GM10847 (cell line): Measurements from ENCODE around the gene AKR1C8.

Experiments
- POLR2A ChIP-seq: IDR thresholded peaks from 2 replicates; pipeline ENCODE4 v1.6.1; 2011; ENCODE audit not compliant: insufficient read length; ENCODE audit errors: extremely low read depth

Gene AKR1C8

GRCh38 chr10:5125315-5126044 is 59.5 kb downstream of the AKR1C8 start:
- no peak for TF ChIP-seq POLR2A

DNA sequence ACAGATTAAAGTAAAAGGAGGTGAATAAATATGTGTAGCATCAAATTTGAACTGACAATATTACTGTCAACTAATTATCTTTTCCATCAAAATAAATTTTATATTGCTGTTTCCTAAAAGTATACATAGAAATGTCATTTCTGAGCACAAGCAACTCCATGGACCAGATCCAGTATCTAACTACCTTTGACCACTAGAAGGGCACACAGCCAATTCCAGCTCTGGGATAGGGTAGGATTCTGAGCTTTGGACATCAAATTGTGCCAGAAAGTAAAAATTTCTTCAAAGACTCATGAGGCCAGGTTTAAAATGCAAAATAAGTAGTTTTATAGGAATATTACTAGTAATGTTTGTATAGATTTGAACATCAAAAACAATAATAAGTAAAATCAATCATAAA is 61.1 kb downstream of the AKR1C8 start:
- no peak for TF ChIP-seq POLR2A

DNA sequence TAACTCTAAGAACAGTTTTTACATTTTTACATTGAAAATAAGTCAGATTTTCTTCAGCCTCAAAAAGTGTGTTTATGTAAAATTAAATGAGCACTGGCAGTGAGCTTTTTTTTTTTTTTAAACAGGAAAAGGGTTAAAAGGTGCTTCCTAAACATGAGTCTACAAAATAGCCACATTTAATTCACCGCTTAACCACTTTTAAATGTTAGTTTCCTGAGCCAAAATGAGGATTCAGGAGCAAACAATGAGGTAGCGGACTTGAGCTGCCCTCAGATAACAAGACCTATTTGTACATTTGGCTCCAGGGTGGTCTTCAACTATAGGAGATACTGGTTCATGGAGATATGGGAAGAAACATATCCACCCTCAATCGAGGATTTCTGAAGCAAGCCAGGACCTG is 67.9 kb downstream of the AKR1C8 start:
- TF ChIP-seq POLR2A, result no peak

DNA sequence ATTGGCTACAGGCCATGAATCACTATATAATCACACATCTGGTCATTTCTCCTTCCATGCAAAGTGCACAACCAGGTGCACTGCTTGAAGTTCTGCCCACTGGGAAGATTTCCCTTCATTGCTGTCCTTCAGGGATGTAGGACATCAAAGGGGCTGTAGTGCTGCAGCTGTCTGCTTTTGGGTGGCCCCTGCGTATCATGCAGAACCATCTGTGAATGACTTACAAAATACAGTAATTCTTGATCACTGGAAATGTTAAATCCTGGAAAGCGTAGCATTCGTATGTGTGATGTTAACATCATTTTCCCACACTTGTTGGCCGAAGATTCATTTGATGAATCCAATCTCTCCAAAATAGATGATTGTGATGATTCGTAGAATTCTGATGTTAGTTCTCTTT is 68.3 kb downstream of the AKR1C8 start:
- no peak for TF ChIP-seq POLR2A

GRCh38 chr10:5108658-5109416 is 76.1 kb downstream of the AKR1C8 start:
- no peak for TF ChIP-seq POLR2A

GRCh38 chr10:5107860-5108526 is 77.0 kb downstream of the AKR1C8 start:
- no peak for TF ChIP-seq POLR2A

GRCh38 chr10:5106553-5106952 is 78.4 kb downstream of the AKR1C8 start:
- no peak for TF ChIP-seq POLR2A

- no peak for TF ChIP-seq POLR2A
These were observed 79.3 kb downstream of the AKR1C8 start for GRCh38 chr10:5105626-5106025.
